Smooth muscle cell (in vitro differentiated cells): Measurements from ENCODE around the gene RRM2. TPM values are rescaled to one million over a fixed set of nuclear protein-coding genes. Genes with fewer than 3 reads are reported as not detected.

Experiments
- DNase-seq: peaks from one replicate; lab custom pipeline; 2025; ENCODE audit not compliant: unreplicated experiment; lab: John Stamatoyannopoulos, UW
- H2AFZ ChIP-seq: fragments of 200-600 bp; sonication (generic); 2 replicates; pipeline ENCODE4 v1.6.0; 2016; ENCODE audit warnings: antibody characterized with exemption, low read depth, mild to moderate bottlenecking
- H3F3A ChIP-seq: fragments of 200-600 bp; sonication (generic); 2 replicates; pipeline ENCODE4 v1.6.0; 2017; ENCODE audit warnings: antibody characterized with exemption, low read depth
- H3K27ac ChIP-seq: fragments of 200-600 bp; sonication (generic); 2 replicates; pipeline ENCODE4 v1.5.1; 2016; ENCODE audit warnings: low read depth, mild to moderate bottlenecking
- H3K27me3 ChIP-seq: fragments of 200-600 bp; sonication (generic); 2 replicates; pipeline ENCODE4 v1.6.1; 2016; ENCODE audit warnings: low read depth, mild to moderate bottlenecking
- H3K36me3 ChIP-seq: fragments of 200-600 bp; sonication (generic); 2 replicates; pipeline ENCODE4 v1.5.1; 2016; ENCODE audit warnings: low read depth
- H3K4me1 ChIP-seq: fragments of 200-600 bp; sonication (generic); 2 replicates; pipeline ENCODE4 v1.5.1; 2016; ENCODE audit warnings: low read depth
- H3K4me2 ChIP-seq: fragments of 200-600 bp; sonication (generic); 2 replicates; pipeline ENCODE4 v1.6.0; 2016; ENCODE audit warnings: mild to moderate bottlenecking
- H3K4me3 ChIP-seq: fragments of 200-600 bp; sonication (generic); 2 replicates; pipeline ENCODE4 v1.5.1; 2016; ENCODE audit warnings: mild to moderate bottlenecking
- H3K79me2 ChIP-seq: fragments of 200-600 bp; sonication (generic); 2 replicates; pipeline ENCODE4 v1.6.0; 2016; ENCODE audit warnings: low read depth, mild to moderate bottlenecking
- H3K9ac ChIP-seq: fragments of 200-600 bp; sonication (generic); 2 replicates; pipeline ENCODE4 v1.6.0; 2016; ENCODE audit warnings: low read depth
- H3K9me3 ChIP-seq: fragments of 200-600 bp; sonication (generic); replicated peaks from 2 replicates; pipeline ENCODE4 v1.5.1; 2016; ENCODE audit warnings: low read depth
- H4K20me1 ChIP-seq: fragments of 200-600 bp; sonication (generic); 2 replicates; pipeline ENCODE4 v1.6.0; 2016; ENCODE audit warnings: low read depth
- CTCF ChIP-seq: fragments of 200-600 bp; sonication (generic); IDR thresholded peaks from 2 replicates; pipeline ENCODE4 v1.5.1; 2017; ENCODE audit warnings: borderline replicate concordance, mild to moderate bottlenecking, antibody characterized with exemption; ENCODE audit not compliant: insufficient read depth, poor library complexity, severe bottlenecking
- WGBS: methylation state at CpG from one replicate; pipeline ENCODE4 v1.1.7; 2016; ENCODE audit warnings: low lambda C conversion rate; 5-methylcytosine and 5-hydroxymethylcytosine counted together
- polyA plus RNA-seq: library from polyadenylated mRNA; unstranded; fragments of >200 nt; fragmentation: Nextera tagmentation; extraction: Ambion mirVana; gene quantifications from 2 replicates; pipeline ENCODE4 v1.2.1, GENCODE V29; 2016
- total RNA-seq: library from RNA; depleted of rRNA; stranded (reverse); fragments of >200 nt; gene quantifications from 2 replicates; pipeline ENCODE4 v1.2.3, GENCODE V29; 2014

RRM2 gene
- total and polyA plus RNA-seq, 2 experiments from 2014 or later: 22.7 to 102 TPM

GRCh38 chr2:10163498-10164486 is 41.3 kb downstream of the RRM2 start:
- Histone ChIP-seq H3K27ac (no peak overlapping the region), H3K4me2 (no peak overlapping the region), H3K36me3 (no peaks in the 10 kb centered on the region), H3F3A (no peaks in the 10 kb centered on the region), H3K4me3 (no peak overlapping the region), H3K27me3 (no peaks in the 10 kb centered on the region), H3K79me2 (no peaks in the 10 kb centered on the region), H3K9ac (no peak overlapping the region), H3K4me1 (no peaks in the 10 kb centered on the region), H2AFZ (no peak overlapping the region), H3K9me3 (no peaks in the 10 kb centered on the region), H4K20me1 (no peaks in the 10 kb centered on the region)
- no peak for DNase-seq
- TF ChIP-seq CTCF: no peak
- WGBS: 93% methylated on average over 18 of the region's 18 CpGs

- no peaks in the 10 kb centered on the region for H3K79me2 ChIP-seq
- no peaks in the 10 kb centered on the region for H4K20me1 ChIP-seq
- no peak overlapping the region for H3K27ac ChIP-seq
- 96% methylated on average over 8 of the region's 8 CpGs for WGBS
- H3K27me3 ChIP-seq: no peaks in the 10 kb centered on the region
- no peaks in the 10 kb centered on the region for H3K9me3 ChIP-seq
- H3K4me2 ChIP-seq: no peak overlapping the region
- H3K9ac ChIP-seq: no peak overlapping the region
- no peaks in the 10 kb centered on the region for H3K36me3 ChIP-seq
- H3K4me3 ChIP-seq: no peak overlapping the region
- no peaks in the 10 kb centered on the region for H3F3A ChIP-seq
- peaks cover 5% of the 10 kb centered on the region for H3K4me1 ChIP-seq
- TF ChIP-seq CTCF: no peak
- H2AFZ ChIP-seq: no peak overlapping the region
- no peak for DNase-seq
These were observed 42.1 kb downstream of the RRM2 start for GRCh38 chr2:10164601-10165000.

- Histone ChIP-seq H4K20me1 (no peaks in the 10 kb centered on the region), H3K27ac (no peak overlapping the region), H3K9ac (no peak overlapping the region), H3K36me3 (no peaks in the 10 kb centered on the region), H3K9me3 (no peaks in the 10 kb centered on the region), H3K4me2 (no peak overlapping the region), H3K4me1 (peaks cover 8% of the 10 kb centered on the region), H3F3A (no peaks in the 10 kb centered on the region), H2AFZ (no peak overlapping the region), H3K27me3 (no peaks in the 10 kb centered on the region), H3K4me3 (no peak overlapping the region), H3K79me2 (no peaks in the 10 kb centered on the region)
- no peak for DNase-seq
- TF ChIP-seq CTCF: no peak
- WGBS: 92% methylated on average over 11 of the region's 11 CpGs
These were observed 42.7 kb downstream of the RRM2 start for GRCh38 chr2:10165282-10165681.
